K562 (cell line): ENCODE measurements around the gene GTPBP1. TPM values are rescaled to one million over a fixed set of nuclear protein-coding genes. Genes with fewer than 3 reads are reported as not detected.

Experiments used
- ATAC-seq: fragments of 200-7000 bp; cut with Tn5 transposase; 3 replicates; pipeline ENCODE4 v1.9.1; 2020; ENCODE audit warnings: moderate library complexity
- BruUV-seq: library from RNA; stranded (reverse); fragments of 400-500 nt; replicated peaks from 2 replicates; lab custom pipeline; 2021; lab: Mats Ljungman, UMichigan
- CTCF ChIA-PET: fragments of 300-600 bp; formaldehyde crosslinking; extraction: SDS; loops from one replicate; lab custom pipeline; 2021; ENCODE audit warnings: low intra/inter-chr PET ratio; lab: Yijun Ruan, JAX
- POLR2A ChIA-PET: fragments of 300-600, 350-650 bp; sonication (Branson Sonifier 250); formaldehyde crosslinking; extraction: SDS; loops from one replicate; lab custom pipeline; 2021; ENCODE audit warnings: antibody characterized with exemption, inconsistent platforms; lab: Yijun Ruan, JAX
- DNase-seq, 4 experiments: peaks; one replicate each; pipeline versions ENCODE4 v3.0.0 to v3.0.0-alpha.2; 2011 to 2018; ENCODE audit warnings: low spot score in 3 of 4, mixed read lengths in 3 of 4; ENCODE audit errors: extremely low read depth in 1 of 4
- FAIRE-seq: peaks from 2 replicates; lab custom pipeline; 2011; peaks lifted over from hg19 to GRCh38; lab: Jason Lieb, UNC
- H2AFZ ChIP-seq: 2 replicates; pipeline ENCODE4 v1.6.0; 2011; ENCODE audit warnings: low read depth, low read length, control low read depth, inconsistent platforms
- H3K27ac ChIP-seq: fragments of 200-600 bp; 3 replicates; pipeline ENCODE4 v1.8.0; 2011; ENCODE audit warnings: low read depth, mild to moderate bottlenecking, control low read depth, inconsistent platforms, low read length, moderate library complexity, mixed read lengths; ENCODE audit errors: extremely low read depth
- H3K27me3 ChIP-seq, 2 experiments: fragments of 300-600 bp in 1 of 2; 2 replicates in 1 of 2; 3 replicates in 1 of 2; pipeline versions ENCODE4 v1.6.0 to v1.8.0; 2011; ENCODE audit warnings: inconsistent platforms in 2 of 2, low read length in 2 of 2, mild to moderate bottlenecking in 1 of 2, mixed read lengths in 1 of 2, moderate library complexity in 1 of 2; ENCODE audit not compliant: control insufficient read depth in 2 of 2, insufficient read depth in 2 of 2
- H3K36me3 ChIP-seq: fragments of 300-600 bp; 3 replicates; pipeline ENCODE4 v1.8.0; 2011; ENCODE audit warnings: mild to moderate bottlenecking, low read length, inconsistent platforms; ENCODE audit not compliant: control insufficient read depth, insufficient read depth
- H3K4me1 ChIP-seq, 2 experiments: fragments of 200-600 bp in 1 of 2; replicated peaks in 1 of 2; 2 replicates in 1 of 2; 3 replicates in 1 of 2; pipeline versions ENCODE4 v1.5.1 to v1.8.0; 2011; ENCODE audit warnings: inconsistent platforms in 2 of 2, low read length in 2 of 2, mild to moderate bottlenecking in 1 of 2, mixed read lengths in 1 of 2, moderate library complexity in 1 of 2; ENCODE audit not compliant: control insufficient read depth in 2 of 2, insufficient read depth in 2 of 2
- H3K4me2 ChIP-seq: 2 replicates; pipeline ENCODE4 v1.6.1; 2011; ENCODE audit warnings: low read length, control low read depth, inconsistent platforms, mixed read lengths; ENCODE audit not compliant: insufficient read depth
- H3K4me3 ChIP-seq: fragments of 200-600 bp; sonication (generic), shearing (Covaris generic); 2 replicates; pipeline ENCODE4 v1.5.1; 2016; ENCODE audit warnings: control low read depth, inconsistent platforms
- H3K79me2 ChIP-seq: fragments of 200-600 bp; 3 replicates; pipeline ENCODE4 v1.8.0; 2011; ENCODE audit warnings: low read length, inconsistent platforms; ENCODE audit not compliant: control insufficient read depth, insufficient read depth
- H3K9ac ChIP-seq, 2 experiments: 2 replicates each; pipeline versions ENCODE4 v1.6.0 to v1.6.1; 2011; ENCODE audit warnings: low read depth in 2 of 2, low read length in 2 of 2, control low read depth in 1 of 2, inconsistent platforms in 1 of 2, mild to moderate bottlenecking in 1 of 2, mixed read lengths in 1 of 2; ENCODE audit not compliant: insufficient read depth in 1 of 2
- H3K9me1 ChIP-seq: one replicate; pipeline ENCODE4 v1.6.0; 2011; ENCODE audit warnings: inconsistent platforms, mild to moderate bottlenecking, low read length, moderate library complexity; ENCODE audit not compliant: control insufficient read depth, insufficient read depth
- H3K9me3 ChIP-seq: replicated peaks from 2 replicates; pipeline ENCODE4 v1.5.1; 2011; ENCODE audit warnings: low read depth, low read length, inconsistent platforms; ENCODE audit not compliant: control insufficient read depth, insufficient read depth
- H4K20me1 ChIP-seq: replicated peaks from 2 replicates; pipeline ENCODE4 v1.6.1; 2011; ENCODE audit warnings: low read length, inconsistent platforms, mixed read lengths; ENCODE audit not compliant: control insufficient read depth, insufficient read depth
- ARID2 ChIP-seq: fragments of 450-650 bp; IDR thresholded peaks from 2 replicates; pipeline ENCODE4 v1.6.1; 2017; ENCODE audit warnings: antibody characterized with exemption, mild to moderate bottlenecking
- CC2D1A ChIP-seq: fragments of 450-650 bp; IDR thresholded peaks from 2 replicates; pipeline ENCODE4 v1.6.1; 2017; ENCODE audit warnings: mild to moderate bottlenecking
- FUS ChIP-seq: fragments of 200-400 bp; formaldehyde crosslinking; optimal IDR thresholded peaks from 2 replicates; pipeline ENCODE3; 2017; ENCODE audit warnings: low read depth, low read length
- HOMEZ ChIP-seq: fragments of 250-450 bp; sonication (Bioruptor Pico); IDR thresholded peaks from 2 replicates; pipeline ENCODE4 v1.4.0; 2020; ENCODE audit warnings: mild to moderate bottlenecking, moderate library complexity
- NRF1 ChIP-seq, 2 experiments: fragments of 450-650 bp; IDR thresholded peaks in 1 of 2; conservative IDR thresholded peaks in 1 of 2; 2 replicates each; pipeline ENCODE4 v1.6.1; 2014; ENCODE audit warnings: mild to moderate bottlenecking in 2 of 2
- WGBS: fragments of 100-300 bp; shearing (Covaris generic); methylation state at CpG from one replicate; pipeline ENCODE4 v1.1.6; 2016; ENCODE audit warnings: low coverage, mixed read lengths; ENCODE audit not compliant: insufficient coverage; ENCODE audit errors: missing lambda C conversion rate; 5-methylcytosine and 5-hydroxymethylcytosine counted together
- in situ Hi-C: fragments of 300-500 bp; cut with MboI; formaldehyde crosslinking; loops from 4 replicates; pipeline ENCODE4 v1.15.0; 2018; ENCODE audit warnings: inconsistent platforms, mixed read lengths
- intact Hi-C: fragments of 100-400 bp; cut with micrococcal nuclease; formaldehyde crosslinking; loops from 2 replicates; pipeline ENCODE4 v1.14.2; 2022
- polyA plus RNA-seq, 8 experiments: library from polyadenylated mRNA; depleted of rRNA in 4 of 8; stranded (reverse) in 5 of 8; unstranded in 3 of 8; fragments of >200 nt; fragmentation: Nextera tagmentation in 2 of 8; fragmentation: Illumina TruSeq in 1 of 8; extraction: Ambion mirVana in 2 of 8; extraction: Trizol in 1 of 8; gene quantifications; 2 replicates each; pipeline versions ENCODE4 v1.2.1 to v1.2.3, GENCODE V29; 2011 to 2014; ENCODE audit warnings: inconsistent platforms in 1 of 8, missing spikeins in 1 of 8
- total RNA-seq, 7 experiments: library from RNA; depleted of rRNA in 6 of 7; stranded (reverse); fragments of >200 nt in 6 of 7; fragmentation: Illumina TruSeq in 2 of 7; extraction: Trizol in 2 of 7; gene quantifications; 2 replicates each; pipeline versions ENCODE4 v1.2.1 to v1.2.3, GENCODE V29; 2011 to 2021; ENCODE audit warnings: low replicate concordance in 1 of 7

GTPBP1 gene
- total and polyA plus RNA-seq, 9 of the 15 experiments (the other 6 are each of a cell fraction or from before 2014, with no cell fraction given), result 0.83 to 53.2 (median 23.3) TPM

- Histone ChIP-seq H3K9ac (no peak overlapping the region; a peak in 1 of 4 replicates), H3K27me3 (no peaks in the 10 kb centered on the region), H3K9me1 (no peaks in the 10 kb centered on the region), H2AFZ (no peak overlapping the region), H4K20me1 (no peaks in the 10 kb centered on the region), H3K36me3 (no peaks in the 10 kb centered on the region), H3K9me3 (no peaks in the 10 kb centered on the region), H3K27ac (no peak overlapping the region), H3K4me2 (no peak overlapping the region), H3K4me3 (no peak overlapping the region), H3K4me1 (peaks cover 0 to 11% of the 10 kb centered on the region in 2 experiments; a peak in 4 of 5 replicates), H3K79me2 (no peaks in the 10 kb centered on the region)
- DNase-seq (no peak), ATAC-seq (no peak), FAIRE-seq (no peak)
- POLR2A ChIA-PET, result interaction anchor here (1.0 to 2.9 kb wide), 2 partner anchors 10 to 70 kb away, joined by 3 to 25 read pairs; partner anchors contain the start of gene SUN2
- BruUV-seq, result no TSS peak
- in situ Hi-C loops, result loop anchor here (5.0 to 10.0 kb wide), 2 partner anchors 84 to 237 kb away; no protein-coding TSS in a partner anchor
- TF ChIP-seq FUS (no peak), CC2D1A (no peak), NRF1 (conservative IDR thresholded peaks at IDR 0.05 in 1 of 2, IDR thresholded peaks at IDR 0.05 in 1 of 2) (no peak), ARID2 (no peak), HOMEZ (CRISPR knock-in tag) (no peak)
- intact Hi-C loops, result loop anchor here (5.0 to 10.0 kb wide), 4 partner anchors 74 to 354 kb away; partner anchors contain the start of genes CBX6 and NPTXR
- WGBS, result 44% methylated on average over 5 of the region's 11 CpGs
- CTCF ChIA-PET, result interaction anchor here (0.8 kb wide), 1 partner anchor 354 kb away, joined by 3 read pairs; no protein-coding TSS in a partner anchor
These were observed 62.3 kb downstream of the GTPBP1 start for GRCh38 chr22:38768036-38768435.
